H1 (cell line): ENCODE measurements around the gene AFG1L. TPM values are rescaled to one million over a fixed set of nuclear protein-coding genes. Genes with fewer than 3 reads are reported as not detected.

ENCODE experiments used
- E2F6 ChIP-seq: IDR thresholded peaks from 2 replicates; pipeline ENCODE4 v1.6.1; 2012; ENCODE audit warnings: inconsistent platforms
- GTF2F1 ChIP-seq: IDR thresholded peaks from 2 replicates; pipeline ENCODE4 v1.6.1; 2012; ENCODE audit warnings: low read depth, low read length, improper control_type of control experiment, borderline replicate concordance
- KDM1A ChIP-seq: fragments of 200-600, 300-600 bp; sonication (generic); IDR thresholded peaks from 2 replicates; pipeline ENCODE4 v1.7.1; 2016; ENCODE audit warnings: mild to moderate bottlenecking, low read length, borderline replicate concordance
- RBBP5 ChIP-seq: IDR thresholded peaks from 2 replicates; pipeline ENCODE4 v1.7.1; 2012; ENCODE audit warnings: low read depth, mild to moderate bottlenecking, inconsistent platforms, low read length, moderate library complexity, borderline replicate concordance
- SIN3A ChIP-seq, 2 experiments: IDR thresholded peaks in 1 of 2; conservative IDR thresholded peaks in 1 of 2; 2 replicates each; pipeline ENCODE4 v1.6.1; 2011 to 2012; ENCODE audit warnings: low read length in 2 of 2, improper control_type of control experiment in 1 of 2, low read depth in 1 of 2, mild to moderate bottlenecking in 1 of 2
- SP1 ChIP-seq: IDR thresholded peaks from 2 replicates; pipeline ENCODE4 v1.6.1; 2011; ENCODE audit warnings: low read depth, low read length
- polyA plus RNA-seq, 7 experiments: library from polyadenylated mRNA; depleted of rRNA in 3 of 7; stranded (reverse) in 5 of 7; unstranded in 2 of 7; fragments of >200 nt in 5 of 7; fragments of 200-250 nt in 2 of 7; gene quantifications; 1 replicate in 5 of 7; 2 replicates in 1 of 7; 4 replicates in 1 of 7; pipeline versions ENCODE4 v1.2.1 to v1.2.3, GENCODE V29; 2011 to 2013; ENCODE audit warnings: missing spikeins in 2 of 7, mixed read lengths in 2 of 7
- total RNA-seq: library from RNA; stranded (reverse); fragmentation: NEBNext Ultra II Directional; extraction: Animal tissue kit (Norgen Biotek cat#: 25700); gene quantifications from 2 replicates; pipeline ENCODE4 v1.2.1, GENCODE V29; 2021

The AFG1L gene
- total and polyA plus RNA-seq, 2 of the 8 experiments (the other 6 are each of a cell fraction or from before 2014, with no cell fraction given), result 0.98 to 5.7 TPM

- no peak for TF ChIP-seq KDM1A
- TF ChIP-seq SIN3A (conservative IDR thresholded peaks at IDR 0.05 in 1 of 2, IDR thresholded peaks at IDR 0.05 in 1 of 2; ENCODE audit: low read depth in 1 of 2, low read length in 2 of 2), result no peak
- no peak for TF ChIP-seq SP1
- no peak for TF ChIP-seq GTF2F1
- TF ChIP-seq E2F6, result no peak
- TF ChIP-seq RBBP5, result no peak
Observed at GRCh38 chr6:108446629-108447150, 151.8 kb downstream of the AFG1L start (continued).
